Left lobe of liver (tissue), 2 donors: ENCODE results near the gene CCDC80. TPM values are rescaled to one million over a fixed set of nuclear protein-coding genes. Genes with fewer than 3 reads are reported as not detected.

ENCODE experiments used
- ATAC-seq: fragments of 200-7000 bp; cut with Tn5 transposase; one replicate; pipeline ENCODE4 v1.9.1; 2020; ENCODE audit warnings: mild to moderate bottlenecking, moderate library complexity
- DNase-seq: peaks from one replicate; pipeline ENCODE4 v3.0.0-alpha.2; 2020; ENCODE audit warnings: low spot score
- total RNA-seq: library from RNA; stranded (reverse); gene quantifications from one replicate; pipeline ENCODE4 v1.2.1, GENCODE V29; 2021
- donor health status: DM: no; HTN: no; CAD: no; lungs with moderate emphysema.
- donor health status: DM: no; HTN: yes; CAD: no.

CCDC80 gene
- total RNA-seq, 1 donor from 2014 or later = 0.75 TPM

- ATAC-seq = no peak
- no peak for DNase-seq
These were observed 7.2 kb downstream of the CCDC80 start for GRCh38 chr3:112633757-112634156.

DNA sequence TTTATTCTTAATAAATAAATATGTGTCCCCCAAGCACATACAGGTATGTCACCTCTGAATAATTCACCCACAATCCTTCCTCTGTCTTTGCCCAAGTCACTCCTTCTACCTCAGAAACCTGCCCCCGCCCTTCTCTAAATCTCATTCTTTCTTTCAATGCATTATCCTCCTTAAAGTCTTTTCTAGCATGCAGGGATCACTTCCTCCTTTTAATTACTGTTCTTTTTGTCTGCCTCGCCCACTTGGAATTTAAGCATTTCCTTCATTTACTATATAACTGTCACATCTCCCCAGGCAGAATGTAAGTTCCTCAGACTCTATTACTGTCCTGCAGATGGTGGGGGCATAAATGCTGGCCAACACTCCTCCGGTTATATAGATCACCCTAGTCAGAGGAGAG lies 7.8 kb downstream of the CCDC80 start:
- no peak for DNase-seq
- no peak for ATAC-seq

DNA sequence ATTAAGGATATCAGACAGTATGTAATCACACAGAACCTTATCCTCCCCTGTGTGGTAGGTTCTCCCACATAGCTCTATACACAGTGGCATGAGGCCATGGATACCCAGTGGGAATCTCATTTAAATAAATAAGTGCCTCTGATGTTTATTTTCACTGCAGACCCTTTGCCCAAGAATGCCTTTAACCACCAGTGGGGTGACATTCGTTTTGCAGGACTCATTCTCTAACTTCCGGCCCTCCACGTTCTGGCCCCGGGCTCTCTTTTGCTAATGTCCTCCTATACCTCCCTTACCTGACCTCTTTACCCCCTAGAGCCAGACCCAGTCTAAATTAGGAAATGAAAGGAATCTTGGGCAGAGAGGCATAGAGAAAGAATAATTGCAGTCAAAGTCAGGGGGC lies 8.3 kb downstream of the CCDC80 start:
- DNase-seq = no peak
- ATAC-seq = no peak

DNA sequence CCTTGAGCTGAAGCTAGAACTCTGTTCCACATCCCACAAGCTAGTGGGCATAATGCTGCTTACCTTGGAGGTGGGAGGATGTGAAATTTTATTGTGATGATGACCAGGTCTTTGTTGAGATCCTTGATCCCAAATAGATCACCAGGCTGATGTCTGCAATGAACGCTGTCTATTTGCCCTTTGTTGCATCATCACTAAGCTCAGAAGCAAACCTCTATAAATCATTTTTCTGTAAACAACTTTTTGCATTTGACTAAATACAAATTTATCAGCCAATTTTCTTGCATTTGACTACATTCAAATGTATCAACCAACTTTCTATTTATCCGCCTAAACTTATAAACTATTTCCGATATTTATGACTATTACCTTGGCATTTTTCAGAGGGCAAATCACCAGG lies 9.7 kb downstream of the CCDC80 start:
- DNase-seq (no peak), ATAC-seq (no peak)

DNA sequence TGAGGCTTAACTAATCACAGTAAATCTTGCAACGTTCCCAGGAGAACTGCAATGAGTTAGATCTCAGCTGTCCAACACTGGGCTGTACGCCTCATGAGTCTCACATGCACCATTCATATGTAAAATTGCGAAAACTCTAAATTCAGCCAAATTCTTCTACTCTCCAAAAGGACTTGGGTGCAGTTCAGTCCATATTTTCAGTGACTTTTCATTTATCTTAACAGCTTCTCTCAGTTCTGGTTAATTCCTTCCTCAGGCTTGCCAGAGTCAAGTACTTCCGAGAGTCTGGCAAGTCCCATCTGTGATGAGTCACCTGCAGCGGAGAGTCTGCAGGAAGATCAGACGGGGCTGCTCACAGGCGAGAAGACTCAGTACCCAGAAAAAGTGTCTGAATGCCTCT lies 11.5 kb downstream of the CCDC80 start:
- DNase-seq (no peak), ATAC-seq (no peak)

- DNase-seq = no peak
- ATAC-seq = no peak
These were observed 12.9 kb downstream of the CCDC80 start for GRCh38 chr3:112627919-112628466.

GRCh38 chr3:112627419-112627818 lies 13.5 kb downstream of the CCDC80 start:
- DNase-seq (no peak), ATAC-seq (no peak)

- no peak for DNase-seq
- no peak for ATAC-seq
These were observed 17.2 kb downstream of the CCDC80 start for GRCh38 chr3:112623717-112624116.

DNA sequence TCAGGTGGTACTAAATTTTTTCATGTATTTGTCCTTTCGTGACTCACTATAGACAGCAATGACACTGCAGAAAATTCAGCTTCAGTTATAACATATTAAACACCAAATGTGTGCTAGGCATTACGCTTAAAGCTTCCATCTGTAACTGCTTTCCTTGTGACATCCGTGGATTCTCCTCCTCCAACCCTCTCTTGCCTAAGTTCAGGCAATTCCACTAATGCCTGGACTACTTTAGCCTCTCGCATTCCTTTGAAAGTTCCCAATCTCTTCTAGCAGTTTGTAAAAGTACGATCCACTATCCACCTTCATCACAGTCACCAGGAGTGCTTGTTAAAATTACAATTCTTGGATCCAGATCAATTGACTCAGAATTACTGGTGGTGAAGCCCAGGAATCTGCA lies 17.7 kb downstream of the CCDC80 start:
- DNase-seq = no peak
- no peak for ATAC-seq

- ATAC-seq (no peak), DNase-seq (no peak)
These were observed 21.6 kb downstream of the CCDC80 start for GRCh38 chr3:112619295-112619694.

- no peak for ATAC-seq
- no peak for DNase-seq
These were observed 23.7 kb downstream of the CCDC80 start for GRCh38 chr3:112617285-112617684.

DNA sequence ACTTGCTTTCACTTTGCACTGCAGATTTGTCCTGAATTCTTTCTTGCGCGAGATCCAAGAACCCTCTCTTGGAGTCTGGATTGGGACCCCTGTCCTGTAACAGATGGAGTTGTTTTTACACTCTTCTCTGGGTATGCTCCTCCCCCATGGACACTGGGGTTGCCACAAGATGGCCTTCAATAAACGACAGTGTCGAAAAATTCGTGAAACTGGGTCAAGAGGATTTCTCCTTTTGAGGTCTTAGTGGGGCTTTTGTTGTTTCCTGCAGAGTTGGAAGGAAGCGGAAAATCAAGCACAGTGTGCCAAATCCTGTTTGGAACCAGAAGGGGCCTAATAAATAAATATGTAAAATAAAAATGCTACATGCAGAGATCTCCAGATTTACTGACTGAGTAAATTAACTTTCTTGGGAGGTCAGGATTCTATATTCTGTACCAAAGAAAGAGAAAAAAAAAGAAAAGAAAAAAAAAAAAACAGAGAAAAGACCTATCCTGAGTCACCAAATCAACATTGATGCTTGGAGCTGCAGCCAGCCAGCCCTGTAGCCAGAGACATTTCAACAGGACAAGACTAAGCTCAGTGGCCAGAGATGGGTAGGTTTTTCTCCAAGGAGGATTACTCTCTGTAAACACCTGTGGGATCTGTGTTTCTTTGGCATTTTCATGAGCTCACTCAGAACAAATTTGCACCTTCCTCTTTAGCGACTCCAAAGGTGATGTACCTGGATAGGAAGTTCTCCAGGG lies 24.8 kb downstream of the CCDC80 start:
- ATAC-seq = no peak
- DNase-seq = no peak

DNA sequence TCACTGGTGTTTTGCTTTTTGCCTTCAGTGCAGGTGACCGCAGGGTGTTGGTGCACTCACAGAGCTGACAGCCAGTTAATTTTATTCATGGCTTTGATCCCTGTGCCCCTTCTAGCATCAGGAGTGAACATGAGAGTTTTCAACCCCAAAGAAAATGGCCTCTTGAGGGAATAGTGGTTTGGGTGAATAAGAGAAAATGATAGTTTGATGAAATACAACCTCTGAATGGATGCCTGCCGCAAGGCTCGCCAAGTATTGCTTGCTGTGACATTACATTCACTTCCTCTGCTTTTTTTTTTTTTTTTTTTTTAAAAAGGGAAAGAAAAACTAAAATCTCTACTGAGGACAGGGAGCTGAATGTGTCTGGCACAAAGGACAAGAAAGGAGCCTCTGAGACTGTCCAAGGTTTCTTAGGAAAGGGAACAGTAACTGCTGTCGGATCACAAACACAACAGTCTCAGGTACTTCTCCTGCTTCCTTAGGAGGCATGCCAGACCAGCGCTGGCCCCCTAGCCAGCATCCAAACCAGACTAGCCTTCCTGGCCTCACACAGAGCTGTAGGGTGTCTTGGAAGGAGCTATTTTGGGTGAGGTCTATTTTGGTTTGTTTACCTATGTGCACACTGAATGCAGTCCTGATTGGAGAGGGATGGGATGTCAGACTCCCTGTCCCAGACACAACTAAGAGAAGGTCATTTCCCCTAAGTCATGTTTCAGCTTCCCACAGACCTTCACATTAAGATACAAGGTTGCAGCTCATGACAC lies 29.0 kb downstream of the CCDC80 start:
- DNase-seq (no peak), ATAC-seq (no peak)

- ATAC-seq (no peak), DNase-seq (no peak)
These were observed 30.8 kb downstream of the CCDC80 start for GRCh38 chr3:112610121-112610520.

DNA sequence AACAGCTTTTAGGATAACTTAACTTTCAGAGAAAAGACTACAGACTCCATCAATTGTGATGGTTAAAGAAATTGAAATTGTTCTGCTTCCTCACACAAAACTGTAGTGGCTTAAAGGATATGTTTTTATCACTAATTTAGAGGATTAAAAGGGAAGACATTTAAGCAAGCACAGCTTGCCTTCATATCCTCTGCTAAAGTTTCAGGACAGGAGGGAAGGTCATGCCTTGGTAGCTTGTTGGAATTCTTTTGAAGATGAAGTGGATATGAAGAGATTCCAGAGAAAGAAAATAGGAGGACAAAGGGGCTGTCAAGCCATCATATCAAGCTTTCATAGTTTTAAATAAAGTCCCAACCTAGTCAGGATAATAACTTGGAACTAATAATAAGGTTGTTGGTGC lies 33.1 kb downstream of the CCDC80 start:
- ATAC-seq (no peak), DNase-seq (no peak)

DNA sequence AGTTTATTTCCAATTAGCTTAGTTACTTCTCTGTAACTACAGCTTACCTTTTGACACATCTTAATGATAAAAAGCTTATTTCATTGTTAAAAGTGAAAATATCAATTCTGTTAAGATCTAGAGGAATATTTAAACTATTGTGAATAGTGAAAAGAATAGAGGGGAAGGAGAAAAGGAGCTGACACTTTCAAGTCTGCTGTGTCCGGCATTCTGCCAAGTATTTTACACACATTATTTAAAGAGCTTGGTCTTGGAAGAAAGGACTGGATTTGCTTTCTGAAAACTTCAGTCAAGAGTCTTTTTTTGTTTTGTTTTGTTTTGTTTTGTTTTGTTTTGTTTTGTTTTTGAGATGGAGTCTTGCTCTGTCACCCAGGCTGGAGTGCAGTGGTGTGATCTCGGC lies 34.8 kb downstream of the CCDC80 start:
- no peak for ATAC-seq
- no peak for DNase-seq

DNA sequence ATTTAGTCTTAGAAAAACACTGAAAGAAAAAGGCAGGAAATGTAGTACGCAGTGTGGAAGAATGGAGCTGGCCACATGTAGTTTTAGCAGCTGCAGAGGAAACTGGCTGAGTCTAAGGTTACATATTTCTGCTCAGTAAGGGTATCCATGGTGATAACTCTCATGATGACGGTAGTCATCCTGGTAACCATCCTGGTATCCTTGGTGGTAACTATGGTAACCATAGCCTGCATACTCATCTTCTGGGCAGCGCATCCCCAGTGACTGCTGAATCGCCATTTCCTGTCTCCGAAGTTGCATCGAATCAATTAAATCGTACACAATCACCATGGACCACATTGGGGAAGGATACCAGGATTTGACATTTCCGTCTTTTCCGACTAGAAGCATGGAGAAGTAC lies 35.7 kb downstream of the CCDC80 start:
- no peak for ATAC-seq

DNA sequence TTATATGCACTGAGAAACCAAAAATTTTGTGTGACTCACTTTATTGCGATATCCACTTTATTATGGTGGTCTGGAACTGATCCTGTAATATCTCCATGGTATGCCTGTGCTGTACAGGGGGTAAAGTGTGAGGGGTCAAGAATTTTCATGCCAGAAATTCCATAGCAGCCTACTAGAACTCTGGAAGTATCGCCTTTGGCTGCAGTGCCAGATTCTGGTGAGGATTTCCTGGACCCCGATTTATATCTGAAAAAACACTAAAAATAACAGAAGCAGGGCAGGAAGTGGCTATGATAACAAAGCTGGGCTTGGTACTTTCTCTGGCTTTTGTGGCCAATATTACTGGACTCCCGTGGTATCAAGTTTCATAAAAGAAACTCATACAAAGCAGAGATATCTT lies 36.4 kb downstream of the CCDC80 start:
- DNase-seq = no peak
- ATAC-seq = no peak

More for the DNA sequence above, 35.7 kb downstream of the CCDC80 start:
- DNase-seq = no peak

GRCh38 chr3:112602217-112602838 lies 38.6 kb downstream of the CCDC80 start:
- DNase-seq = no peak
- ATAC-seq = no peak

DNA sequence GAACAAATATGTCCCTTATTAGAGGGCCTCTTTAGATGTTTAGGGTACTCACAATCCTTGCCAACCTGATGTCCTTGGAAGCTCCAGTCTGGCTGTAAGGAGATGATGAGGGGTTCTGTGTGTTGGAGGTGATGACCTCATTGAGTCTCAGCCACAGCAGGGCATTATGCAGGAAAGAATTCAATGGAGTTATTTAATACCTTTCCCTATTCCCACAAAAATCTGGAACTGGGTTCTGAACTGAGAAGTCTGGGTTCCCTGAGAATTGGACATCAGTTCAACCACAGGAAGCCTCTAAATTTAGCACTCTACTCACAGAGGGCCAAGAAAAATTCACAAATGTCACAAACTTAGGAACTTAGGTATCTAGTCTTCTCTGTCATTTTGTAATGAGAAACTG lies 42.2 kb downstream of the CCDC80 start:
- DNase-seq (no peak), ATAC-seq (no peak)

GRCh38 chr3:112597945-112598344 lies 43.0 kb downstream of the CCDC80 start:
- DNase-seq (no peak), ATAC-seq (no peak)

DNA sequence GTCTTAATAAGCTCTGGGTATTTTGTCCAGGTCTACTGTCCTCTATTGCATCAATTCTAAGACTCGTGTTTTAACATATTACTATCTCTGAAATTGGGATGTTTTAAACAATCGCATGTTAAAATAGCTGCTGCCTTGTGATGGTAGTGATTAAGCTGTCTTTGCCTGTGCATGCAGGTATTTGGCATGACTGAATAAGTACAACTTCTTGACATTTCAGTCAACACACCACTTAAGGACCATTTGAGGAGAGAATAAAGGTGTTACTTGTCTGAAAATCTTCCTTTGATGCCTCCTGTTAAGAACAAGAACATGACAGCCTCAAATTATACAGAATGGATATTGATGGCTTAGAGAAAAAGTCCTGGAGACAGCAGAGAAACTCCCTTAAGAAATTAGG lies 46.1 kb downstream of the CCDC80 start:
- DNase-seq = no peak
- no peak for ATAC-seq
